ENCODE measurements around the gene CPXM2. TPM values are rescaled to one million over a fixed set of nuclear protein-coding genes. Genes with fewer than 3 reads are reported as not detected.

Gene CPXM2
- total RNA-seq, 1 donor from 2014 or later = 18.9 TPM

GRCh38 chr10:123781956-123782500 is 109.6 kb downstream of the CPXM2 start:
- DNase-seq (ENCODE audit: extremely low spot score in 2 of 2) = peak in 1 of 2 donors; percentile 32
- Histone ChIP-seq H3K4me3 (no peak overlapping the region), H3K36me3 (no peaks in the 10 kb centered on the region), H3K4me1 (no peaks in the 10 kb centered on the region), H3K27me3 (no peaks in the 10 kb centered on the region), H3K27ac (no peak overlapping the region), H3K9me3 (no peaks in the 10 kb centered on the region)
- intact Hi-C loops (cut with DNase I) = no loop called here
- TF ChIP-seq POLR2AphosphoS5 (IDR thresholded peaks at IDR 0.05; ENCODE audit: insufficient read depth in 1 of 2, low read depth in 1 of 2) = no peak

DNA sequence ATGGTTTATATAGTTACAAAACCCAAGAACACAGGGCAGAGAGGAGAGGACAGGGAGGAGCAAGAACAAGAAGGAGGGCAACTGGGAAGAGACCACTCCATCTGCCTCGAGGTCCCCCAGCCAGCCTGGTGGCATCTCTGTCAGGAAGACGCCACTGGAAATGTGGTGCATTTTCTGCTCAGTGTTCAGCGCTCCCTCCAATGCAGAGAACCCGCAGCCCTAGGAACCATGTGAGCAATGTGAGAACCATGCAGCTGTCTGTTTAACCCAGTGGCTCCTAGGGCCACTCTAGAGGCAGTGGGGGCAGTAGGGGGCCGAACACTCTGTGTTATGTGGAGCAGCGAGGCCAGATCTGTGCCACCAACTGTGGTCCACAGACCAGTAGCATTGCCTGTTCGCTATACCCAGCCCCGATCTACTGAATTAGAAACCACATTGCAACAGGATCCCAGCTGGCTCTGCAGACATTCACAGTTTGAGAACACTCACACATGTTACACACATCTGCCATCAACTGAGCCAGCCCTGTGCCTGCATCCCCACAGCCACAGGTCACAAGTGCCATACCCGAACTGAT is 110.2 kb downstream of the CPXM2 start:
- TF ChIP-seq, protein P1, sequence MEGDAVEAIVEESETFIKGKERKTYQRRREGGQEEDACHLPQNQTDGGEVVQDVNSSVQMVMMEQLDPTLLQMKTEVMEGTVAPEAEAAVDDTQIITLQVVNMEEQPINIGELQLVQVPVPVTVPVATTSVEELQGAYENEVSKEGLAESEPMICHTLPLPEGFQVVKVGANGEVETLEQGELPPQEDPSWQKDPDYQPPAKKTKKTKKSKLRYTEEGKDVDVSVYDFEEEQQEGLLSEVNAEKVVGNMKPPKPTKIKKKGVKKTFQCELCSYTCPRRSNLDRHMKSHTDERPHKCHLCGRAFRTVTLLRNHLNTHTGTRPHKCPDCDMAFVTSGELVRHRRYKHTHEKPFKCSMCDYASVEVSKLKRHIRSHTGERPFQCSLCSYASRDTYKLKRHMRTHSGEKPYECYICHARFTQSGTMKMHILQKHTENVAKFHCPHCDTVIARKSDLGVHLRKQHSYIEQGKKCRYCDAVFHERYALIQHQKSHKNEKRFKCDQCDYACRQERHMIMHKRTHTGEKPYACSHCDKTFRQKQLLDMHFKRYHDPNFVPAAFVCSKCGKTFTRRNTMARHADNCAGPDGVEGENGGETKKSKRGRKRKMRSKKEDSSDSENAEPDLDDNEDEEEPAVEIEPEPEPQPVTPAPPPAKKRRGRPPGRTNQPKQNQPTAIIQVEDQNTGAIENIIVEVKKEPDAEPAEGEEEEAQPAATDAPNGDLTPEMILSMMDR (IDR thresholded peaks at IDR 0.05) = no peak
- TF ChIP-seq POLR2AphosphoS5 (IDR thresholded peaks at IDR 0.05; ENCODE audit: insufficient read depth in 1 of 2, low read depth in 1 of 2) = no peak

DNA sequence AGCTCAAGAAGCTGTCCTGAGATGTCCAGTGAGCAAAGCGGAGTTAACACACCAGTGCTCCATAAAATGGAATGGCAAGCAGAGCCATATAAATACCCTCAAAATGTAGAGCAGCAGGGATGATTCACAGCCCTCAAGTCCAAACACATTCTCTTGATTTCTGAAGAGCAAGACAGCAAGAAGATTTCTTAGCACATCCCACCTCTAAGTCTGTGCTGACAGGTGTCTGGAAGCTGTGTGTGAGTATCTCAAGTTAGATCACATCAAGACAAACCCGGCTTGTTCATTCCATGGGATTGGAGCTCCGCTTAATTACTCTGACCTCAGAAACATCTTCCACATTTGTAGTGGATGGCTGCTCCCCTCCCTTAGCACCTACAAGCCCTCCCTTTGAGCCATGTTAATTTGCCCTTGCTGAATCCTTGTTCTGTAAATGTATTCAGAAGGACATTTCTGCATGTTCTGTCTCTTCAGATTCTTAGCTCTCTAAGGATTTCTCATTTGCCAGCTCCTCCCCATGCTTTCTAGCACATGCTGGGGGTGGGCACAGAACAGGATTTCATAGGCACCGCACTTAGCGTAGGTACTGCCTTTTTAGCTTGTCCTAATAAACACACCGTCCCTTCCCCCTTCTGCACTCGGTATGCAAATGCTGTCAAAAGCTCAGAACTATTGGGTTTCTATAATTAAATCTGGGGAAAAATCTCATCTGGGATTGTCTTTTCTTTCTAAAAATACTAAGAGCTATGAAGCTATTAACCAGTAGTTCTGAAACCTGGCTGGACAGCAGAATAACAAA is 112.7 kb downstream of the CPXM2 start:
- DNase-seq (ENCODE audit: extremely low spot score in 2 of 2) = no peak
- H3K4me3 ChIP-seq = no peak overlapping the region
- no peaks in the 10 kb centered on the region for H3K36me3 ChIP-seq
- no peak overlapping the region for H3K27ac ChIP-seq
- no peaks in the 10 kb centered on the region for H3K4me1 ChIP-seq
- intact Hi-C loops (cut with DNase I) = no loop called here
- no peak for TF ChIP-seq POLR2A (IDR thresholded peaks at IDR 0.05)
- TF ChIP-seq, protein P1 (IDR thresholded peaks at IDR 0.05) = no peak
- no peak for TF ChIP-seq POLR2AphosphoS5 (IDR thresholded peaks at IDR 0.05; ENCODE audit: insufficient read depth in 1 of 2, low read depth in 1 of 2)
- H3K9me3 ChIP-seq = no peaks in the 10 kb centered on the region
- H3K27me3 ChIP-seq = no peaks in the 10 kb centered on the region

More for the DNA sequence above, 110.2 kb downstream of the CPXM2 start:
- DNase-seq (ENCODE audit: extremely low spot score in 2 of 2) = peak in 1 of 2 donors; percentile 52
- intact Hi-C loops (cut with DNase I) = no loop called here
- Histone ChIP-seq H3K36me3 (no peaks in the 10 kb centered on the region), H3K4me1 (no peaks in the 10 kb centered on the region), H3K9me3 (no peaks in the 10 kb centered on the region), H3K4me3 (no peak overlapping the region), H3K27me3 (no peaks in the 10 kb centered on the region), H3K27ac (no peak overlapping the region)

- H3K36me3 ChIP-seq = no peaks in the 10 kb centered on the region
- TF ChIP-seq, protein P1 (IDR thresholded peaks at IDR 0.05) = no peak
- intact Hi-C loops (cut with DNase I) = no loop called here
- H3K4me1 ChIP-seq = no peaks in the 10 kb centered on the region
- DNase-seq (ENCODE audit: extremely low spot score in 2 of 2) = no peak
- H3K4me3 ChIP-seq = no peak overlapping the region
- H3K27ac ChIP-seq = no peak overlapping the region
- no peaks in the 10 kb centered on the region for H3K9me3 ChIP-seq
- no peaks in the 10 kb centered on the region for H3K27me3 ChIP-seq
These were observed 113.7 kb downstream of the CPXM2 start for GRCh38 chr10:123777881-123778280.

GRCh38 chr10:123774132-123774742 is 117.4 kb downstream of the CPXM2 start:
- H3K4me1 ChIP-seq = no peaks in the 10 kb centered on the region
- H3K27ac ChIP-seq = no peak overlapping the region
- no peaks in the 10 kb centered on the region for H3K9me3 ChIP-seq
- DNase-seq (ENCODE audit: extremely low spot score in 2 of 2) = no peak
- TF ChIP-seq POLR2A (IDR thresholded peaks at IDR 0.05) = no peak
- TF ChIP-seq POLR2AphosphoS5 (IDR thresholded peaks at IDR 0.05; ENCODE audit: insufficient read depth in 1 of 2, low read depth in 1 of 2) = no peak
- TF ChIP-seq, protein P1 (IDR thresholded peaks at IDR 0.05) = no peak
- intact Hi-C loops (cut with DNase I) = no loop called here
- no peaks in the 10 kb centered on the region for H3K36me3 ChIP-seq
- H3K27me3 ChIP-seq = no peaks in the 10 kb centered on the region
- H3K4me3 ChIP-seq = no peak overlapping the region
